Lung (tissue), 12 donors: ENCODE measurements around the gene DLX5. TPM values are rescaled to one million over a fixed set of nuclear protein-coding genes. Genes with fewer than 3 reads are reported as not detected.

Experiments
- ATAC-seq: fragments of 200-7000 bp; cut with Tn5 transposase; one replicate; pipeline ENCODE4 v1.9.1; 2020; ENCODE audit warnings: moderate number of reproducible peaks; ENCODE audit not compliant: insufficient read depth, low FRiP score
- DNase-seq, 3 donors: peaks; one replicate each; pipeline ENCODE4 v3.0.0-alpha.2; 2013 to 2017
- H3K27ac ChIP-seq, 2 donors: one replicate each; pipeline ENCODE4 v1.5.1; 2013; ENCODE audit warnings: mild to moderate bottlenecking in 2 of 2, moderate library complexity in 2 of 2, control low read depth in 1 of 2, inconsistent platforms in 1 of 2, low read depth in 1 of 2, low read length in 1 of 2
- H3K27me3 ChIP-seq, 3 donors: one replicate each; pipeline ENCODE4 v1.5.1; 2013; ENCODE audit warnings: low read length in 2 of 3; ENCODE audit not compliant: control insufficient read depth in 3 of 3, insufficient read depth in 3 of 3
- H3K36me3 ChIP-seq, 4 donors: one replicate each; pipeline ENCODE4 v1.5.1; 2013; ENCODE audit warnings: low read length in 4 of 4, mild to moderate bottlenecking in 1 of 4, moderate library complexity in 1 of 4; ENCODE audit not compliant: control insufficient read depth in 4 of 4, insufficient read depth in 4 of 4
- H3K4me1 ChIP-seq, 5 donors: one replicate each; pipeline ENCODE4 v1.5.1; 2013; ENCODE audit warnings: low read length in 5 of 5, mild to moderate bottlenecking in 2 of 5, moderate library complexity in 1 of 5; ENCODE audit not compliant: control insufficient read depth in 5 of 5, insufficient read depth in 5 of 5
- H3K4me3 ChIP-seq: one replicate; pipeline ENCODE4 v1.5.1; 2013; ENCODE audit warnings: mild to moderate bottlenecking, control low read depth, moderate library complexity
- H3K9ac ChIP-seq, 2 donors: one replicate each; pipeline ENCODE4 v1.5.1; 2013; ENCODE audit warnings: low read length in 2 of 2, control low read depth in 1 of 2; ENCODE audit not compliant: insufficient read depth in 1 of 2
- H3K9me3 ChIP-seq, 4 donors: one replicate each; pipeline ENCODE4 v1.5.1; 2013; ENCODE audit warnings: low read length in 3 of 4, mild to moderate bottlenecking in 1 of 4, moderate library complexity in 1 of 4; ENCODE audit not compliant: control insufficient read depth in 4 of 4, insufficient read depth in 3 of 4
- WGBS, 2 donors: extraction: QIAGEN DNeasy Blood & Tissue Kit; methylation state at CpG; one replicate each; pipeline ENCODE4 v1.1.7; 2013; 5-methylcytosine and 5-hydroxymethylcytosine counted together
- polyA plus RNA-seq, 2 donors: library from polyadenylated mRNA; stranded (reverse); fragments of 200-250 nt; gene quantifications; one replicate each; pipeline ENCODE4 v1.2.1, GENCODE V29; 2013
- total RNA-seq, 2 donors: library from RNA; depleted of rRNA in 1 of 2; stranded (reverse); fragments of >200 nt in 1 of 2; gene quantifications; one replicate each; pipeline ENCODE4 v1.2.1, GENCODE V29; 2014 to 2021
- TF ChIP-seq, protein P1 (sequence below): IDR thresholded peaks from 2 replicates; pipeline ENCODE4 v1.5.1; 2012; ENCODE audit warnings: mild to moderate bottlenecking; ENCODE audit errors: control extremely low read depth, extremely low read depth
- donor health status: control.
- donor health status: control.
- donor health status: Bipolar disorder and iron deficiency.
- donor health status: healthy.
- donor health status: DM: yes; HTN: yes; CAD: no.

Gene DLX5
- total and polyA plus RNA-seq, 4 donors = 0.18 to 1.1 (median 0.22) TPM; not detected in 1

DNA sequence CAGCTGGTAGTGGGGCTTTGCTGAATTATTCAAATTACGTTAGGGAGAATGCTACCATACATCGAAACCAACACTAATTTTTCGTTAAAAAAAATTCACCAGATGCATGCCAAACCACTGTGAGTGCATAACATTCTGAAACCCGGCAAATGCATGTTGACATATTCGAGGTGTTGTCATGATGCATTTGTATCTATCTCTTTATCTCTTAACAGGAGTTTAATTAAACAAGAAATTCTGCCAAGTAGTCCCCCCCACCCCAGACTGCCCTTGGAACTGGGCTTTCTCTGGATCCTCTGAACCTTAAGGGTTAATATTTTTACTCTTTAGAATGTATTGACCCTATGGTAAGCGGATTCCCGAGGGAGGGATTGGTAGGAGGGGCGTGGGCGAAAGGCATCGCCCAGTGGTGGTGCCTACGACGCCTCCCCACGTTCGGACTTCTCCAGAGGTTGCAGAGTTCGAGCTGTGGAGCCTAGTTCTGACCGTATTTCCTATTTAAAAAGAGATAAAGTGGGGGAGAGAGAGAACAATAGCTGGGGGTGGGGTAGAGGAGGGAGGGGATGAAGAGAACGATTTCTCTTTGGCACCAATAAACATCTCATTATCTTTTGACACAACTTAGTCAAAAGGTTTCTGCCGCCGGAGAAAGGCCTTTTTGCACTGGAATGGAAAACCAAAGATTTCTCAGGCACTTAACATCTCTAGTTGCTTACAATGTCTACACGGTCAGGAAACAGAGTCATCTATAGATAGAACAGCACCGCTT is 12.1 kb downstream of the DLX5 start:
- WGBS, 2 donors = 10 to 13% methylated on average over 21 of the region's 21 CpGs
- Histone ChIP-seq H3K27me3 (peaks cover 26 to 99% (median 95%) of the 10 kb centered on the region in 3 donors), H3K4me1 (peaks cover 0 to 14% (median 0%) of the 10 kb centered on the region in 5 donors), H3K36me3 (no peaks in the 10 kb centered on the region), H3K27ac (no peak overlapping the region), H3K9ac (no peak overlapping the region), H3K9me3 (peaks cover 0 to 14% (median 0%) of the 10 kb centered on the region in 4 donors), H3K4me3 (no peak overlapping the region)
- TF ChIP-seq, protein P1, sequence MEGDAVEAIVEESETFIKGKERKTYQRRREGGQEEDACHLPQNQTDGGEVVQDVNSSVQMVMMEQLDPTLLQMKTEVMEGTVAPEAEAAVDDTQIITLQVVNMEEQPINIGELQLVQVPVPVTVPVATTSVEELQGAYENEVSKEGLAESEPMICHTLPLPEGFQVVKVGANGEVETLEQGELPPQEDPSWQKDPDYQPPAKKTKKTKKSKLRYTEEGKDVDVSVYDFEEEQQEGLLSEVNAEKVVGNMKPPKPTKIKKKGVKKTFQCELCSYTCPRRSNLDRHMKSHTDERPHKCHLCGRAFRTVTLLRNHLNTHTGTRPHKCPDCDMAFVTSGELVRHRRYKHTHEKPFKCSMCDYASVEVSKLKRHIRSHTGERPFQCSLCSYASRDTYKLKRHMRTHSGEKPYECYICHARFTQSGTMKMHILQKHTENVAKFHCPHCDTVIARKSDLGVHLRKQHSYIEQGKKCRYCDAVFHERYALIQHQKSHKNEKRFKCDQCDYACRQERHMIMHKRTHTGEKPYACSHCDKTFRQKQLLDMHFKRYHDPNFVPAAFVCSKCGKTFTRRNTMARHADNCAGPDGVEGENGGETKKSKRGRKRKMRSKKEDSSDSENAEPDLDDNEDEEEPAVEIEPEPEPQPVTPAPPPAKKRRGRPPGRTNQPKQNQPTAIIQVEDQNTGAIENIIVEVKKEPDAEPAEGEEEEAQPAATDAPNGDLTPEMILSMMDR = no peak
- ATAC-seq (no peak), DNase-seq (peak in 1 of 3 donors; percentile 26)

DNA sequence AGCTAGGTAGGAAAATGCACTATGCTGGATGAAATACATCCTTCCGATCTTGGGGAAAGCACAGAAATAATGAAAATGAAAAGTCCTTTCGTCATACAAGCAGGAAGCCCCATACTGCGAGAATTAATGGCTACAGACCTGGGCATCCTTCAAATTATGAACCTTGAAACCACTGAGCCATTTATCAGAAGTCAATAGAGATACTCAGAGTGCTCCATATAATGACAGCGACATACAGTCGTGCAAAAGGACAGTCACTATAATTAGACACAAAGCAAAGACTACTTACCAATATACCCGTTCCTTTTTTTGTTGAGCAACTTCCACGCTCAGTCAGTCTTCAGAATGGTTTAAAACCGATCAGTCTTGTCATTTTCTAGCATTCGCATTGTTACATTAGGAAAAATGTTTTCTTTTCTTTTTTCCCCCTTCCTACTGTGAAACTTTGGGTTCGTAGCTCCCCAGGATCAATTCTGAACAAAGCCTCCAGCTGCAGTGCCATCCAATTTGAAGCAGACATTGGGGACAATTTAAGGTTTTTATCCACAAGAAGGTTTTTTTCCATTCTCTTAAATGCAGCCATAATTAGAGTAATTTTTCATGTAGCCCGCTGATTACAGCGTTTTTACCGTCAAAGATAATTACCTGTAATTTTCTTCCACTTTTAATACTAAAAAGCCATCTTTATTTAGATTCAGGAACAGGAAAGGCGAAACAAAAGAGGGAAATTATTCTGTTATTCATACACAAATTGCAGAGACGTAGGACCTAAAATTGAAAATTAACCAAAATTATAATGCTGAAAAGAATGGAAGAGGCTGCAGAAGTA is 12.9 kb downstream of the DLX5 start:
- Histone ChIP-seq H3K4me3 (no peak overlapping the region), H3K9me3 (peaks cover 0 to 17% (median 0%) of the 10 kb centered on the region in 4 donors), H3K4me1 (peaks cover 0 to 11% (median 0%) of the 10 kb centered on the region in 5 donors), H3K27me3 (peaks cover 23 to 100% (median 96%) of the 10 kb centered on the region in 3 donors), H3K36me3 (no peaks in the 10 kb centered on the region), H3K27ac (no peak overlapping the region), H3K9ac (no peak overlapping the region)
- TF ChIP-seq, protein P1 = no peak
- WGBS, 2 donors = 16 to 18% methylated on average over 15 of the region's 15 CpGs
- ATAC-seq = no peak
- DNase-seq = peak in 1 of 3 donors; percentile 30

DNA sequence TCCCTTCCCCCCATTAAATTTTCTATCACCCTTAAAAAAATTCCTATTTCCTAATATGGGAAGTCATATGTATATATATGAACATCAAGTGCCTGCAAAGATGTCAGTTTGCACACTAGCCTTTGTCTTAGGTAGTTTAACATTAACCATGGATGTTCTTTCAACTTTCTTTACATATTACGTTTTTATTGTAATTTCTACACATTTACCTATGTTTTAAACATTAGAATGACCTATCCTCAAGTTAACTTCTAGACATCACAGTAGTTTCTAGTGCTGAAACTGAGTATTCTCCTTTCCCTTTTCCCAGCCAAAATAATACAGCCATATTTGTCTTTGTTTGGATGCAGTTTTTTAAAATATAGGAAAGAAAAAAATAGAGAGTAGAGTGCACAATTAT is 13.5 kb downstream of the DLX5 start:
- peaks cover 0 to 15% (median 0%) of the 10 kb centered on the region in 4 donors for H3K9me3 ChIP-seq
- DNase-seq (no peak), ATAC-seq (no peak)
- H3K4me3 ChIP-seq = no peak overlapping the region
- H3K9ac ChIP-seq = no peak overlapping the region
- H3K27me3 ChIP-seq = peaks cover 26 to 96% (median 95%) of the 10 kb centered on the region in 3 donors
- WGBS, 2 donors = 5 to 18% methylated on average over 1 of the region's 1 CpG
- TF ChIP-seq, protein P1 = no peak
- no peak overlapping the region for H3K27ac ChIP-seq
- peaks cover 0 to 10% (median 0%) of the 10 kb centered on the region in 5 donors for H3K4me1 ChIP-seq
- H3K36me3 ChIP-seq = no peaks in the 10 kb centered on the region
